TTC549 (cell line): Measurements from ENCODE around the gene CCNK.

ENCODE experiments used
- FAIRE-seq: peaks from 2 replicates; lab custom pipeline; 2012; peaks lifted over from hg19 to GRCh38; lab: Jason Lieb, UNC

CCNK gene

DNA sequence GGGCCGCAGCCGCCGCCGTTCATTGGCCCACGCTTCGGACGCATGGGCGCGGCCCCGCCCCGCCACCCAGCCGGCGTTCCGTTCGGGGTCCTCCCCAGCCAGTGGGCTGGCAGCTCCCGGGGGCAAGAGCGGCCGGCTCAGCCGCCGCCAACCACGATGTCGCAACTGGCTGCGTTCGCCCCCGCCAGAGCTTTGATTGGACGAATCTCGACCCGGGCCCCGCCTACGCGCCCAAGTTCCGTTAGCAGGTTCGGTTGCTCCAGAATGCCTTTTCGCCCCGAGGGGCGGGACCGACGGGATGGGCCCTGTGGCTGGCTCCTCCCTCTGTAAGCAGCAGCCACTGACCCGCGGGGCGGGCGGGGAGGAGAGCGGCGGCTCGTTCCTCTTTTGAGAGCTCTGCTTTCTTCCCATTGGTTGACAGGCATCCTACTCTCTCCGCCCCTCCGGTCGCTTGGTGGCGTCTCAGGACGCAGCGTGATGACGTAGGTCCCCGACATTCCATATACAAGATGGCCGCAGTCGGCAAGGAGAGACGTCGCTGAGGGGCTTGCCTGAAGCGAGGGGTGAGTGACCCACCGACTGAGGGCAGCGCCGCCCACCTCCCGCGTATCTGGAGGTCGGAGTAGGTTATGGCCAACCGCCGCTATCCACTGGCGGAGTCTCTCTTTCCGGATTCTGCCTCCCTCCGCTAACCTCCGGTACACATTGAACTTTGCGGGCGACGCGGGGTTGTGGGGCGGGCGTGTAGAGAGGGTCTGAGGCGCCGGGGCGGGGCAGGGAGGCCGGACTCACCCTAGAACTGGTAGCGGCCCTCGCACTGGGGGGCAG lies at the start of gene CCNK:
Gene CCNK (plus strand): TSS at position 493 of the 828 bp plus-strand sequence. CDS start 11,269 bp downstream, outside the sequence.
- FAIRE-seq, result peak; percentile 97

DNA sequence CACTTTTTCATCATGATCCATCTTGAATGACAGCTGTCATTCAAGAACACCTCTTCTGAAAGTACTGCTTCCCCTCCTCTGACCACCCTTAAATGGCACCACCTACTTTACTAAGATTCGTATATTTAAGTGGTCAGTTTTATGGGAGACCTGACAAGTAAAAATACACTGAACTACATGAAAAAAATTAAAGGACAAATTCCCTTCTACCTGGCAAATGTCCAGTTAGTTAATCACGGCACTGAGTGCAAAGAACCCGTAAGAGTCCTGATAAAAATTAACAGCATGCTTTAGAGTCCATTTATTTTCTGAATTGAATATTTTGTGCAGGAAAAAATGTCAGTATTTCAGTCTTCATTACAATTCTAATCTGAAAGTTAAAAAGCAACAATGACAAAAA lies 49.2 kb upstream of the CCNK start:
- FAIRE-seq, result no peak

GRCh38 chr14:99432485-99432884 lies 48.7 kb upstream of the CCNK start:
- FAIRE-seq, result no peak

DNA sequence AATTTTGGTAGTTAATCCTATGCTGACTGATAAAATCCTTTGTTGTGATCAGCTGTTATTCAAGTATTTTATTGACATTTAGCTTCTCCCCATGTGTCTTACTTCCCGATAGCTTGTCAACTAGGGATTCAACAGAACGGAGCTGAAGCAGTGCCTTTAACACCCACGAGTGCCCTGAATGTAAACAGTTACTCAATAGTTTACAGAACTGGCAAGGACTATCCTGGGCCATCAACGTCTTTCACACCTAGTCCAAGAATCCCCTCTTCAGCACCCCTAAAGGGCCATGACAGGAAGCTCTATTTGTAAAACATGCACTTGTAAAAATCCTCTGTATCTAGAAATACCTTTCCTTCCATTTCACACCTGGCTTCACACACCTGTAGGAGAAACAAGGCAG lies 45.9 kb upstream of the CCNK start:
- no peak for FAIRE-seq

GRCh38 chr14:99436247-99437180 lies 44.7 kb upstream of the CCNK start:
- FAIRE-seq, result no peak

GRCh38 chr14:99437706-99438105 lies 43.5 kb upstream of the CCNK start:
- FAIRE-seq, result no peak

GRCh38 chr14:99440278-99440677 lies 40.9 kb upstream of the CCNK start:
- no peak for FAIRE-seq

GRCh38 chr14:99441157-99441870 lies 39.9 kb upstream of the CCNK start:
- no peak for FAIRE-seq

DNA sequence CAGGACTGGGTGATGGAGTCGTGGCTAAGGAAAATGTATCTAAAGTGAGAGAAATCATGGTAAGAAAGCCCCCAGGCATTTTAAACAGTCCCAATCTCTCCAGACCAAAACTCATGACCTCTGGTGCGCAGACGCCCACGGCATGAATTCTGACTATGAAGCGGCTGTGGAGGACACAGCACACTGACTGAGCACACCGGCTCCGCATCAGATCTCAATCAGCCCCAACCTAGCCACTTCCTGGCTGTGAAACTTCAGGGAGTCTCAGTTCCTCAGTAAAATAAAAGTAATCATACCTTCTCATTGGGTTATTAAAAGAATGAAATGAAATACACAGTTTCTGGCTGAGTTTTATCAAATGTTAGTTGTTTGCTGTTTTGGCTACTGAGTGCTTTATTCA lies 39.3 kb upstream of the CCNK start:
- FAIRE-seq, result no peak

DNA sequence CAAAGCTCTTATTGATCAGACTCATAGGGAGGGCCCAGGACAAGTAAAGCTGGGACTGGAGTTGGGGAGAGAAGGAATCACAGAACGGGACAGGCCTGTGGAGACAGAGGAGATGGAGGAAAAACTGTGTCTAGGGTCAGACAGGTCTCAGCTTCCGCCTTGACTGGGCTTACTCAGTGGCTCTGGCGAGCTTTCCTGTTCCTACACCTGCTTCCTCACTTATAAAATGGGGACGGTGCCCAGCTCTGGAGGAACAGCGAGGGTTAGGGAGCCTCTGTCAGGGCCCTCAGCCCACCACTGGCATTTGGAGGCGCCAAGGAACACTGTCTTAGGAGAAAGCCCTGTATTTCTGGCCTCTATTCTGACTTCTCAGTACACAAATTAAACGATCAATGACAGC lies 35.3 kb upstream of the CCNK start:
- no peak for FAIRE-seq

DNA sequence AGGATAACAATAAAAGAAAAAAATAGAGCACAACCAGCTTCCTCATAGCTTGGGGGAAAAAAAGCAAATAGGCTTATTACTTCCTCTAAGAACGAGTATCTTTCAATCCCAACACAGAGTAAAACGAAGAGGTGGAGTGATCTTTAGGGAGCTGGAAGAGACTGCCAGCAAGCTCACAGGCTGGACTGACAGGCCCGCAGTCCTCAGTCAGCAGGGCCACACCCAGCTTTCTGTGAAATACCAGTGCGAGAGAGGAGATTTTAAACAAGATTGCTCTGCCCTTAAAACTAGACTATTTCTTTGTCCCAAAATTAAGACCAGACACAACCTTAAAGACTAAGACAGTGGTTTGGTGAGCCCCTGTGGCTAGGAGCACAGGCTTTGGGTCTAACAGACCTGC lies 33.5 kb upstream of the CCNK start:
- FAIRE-seq, result no peak

DNA sequence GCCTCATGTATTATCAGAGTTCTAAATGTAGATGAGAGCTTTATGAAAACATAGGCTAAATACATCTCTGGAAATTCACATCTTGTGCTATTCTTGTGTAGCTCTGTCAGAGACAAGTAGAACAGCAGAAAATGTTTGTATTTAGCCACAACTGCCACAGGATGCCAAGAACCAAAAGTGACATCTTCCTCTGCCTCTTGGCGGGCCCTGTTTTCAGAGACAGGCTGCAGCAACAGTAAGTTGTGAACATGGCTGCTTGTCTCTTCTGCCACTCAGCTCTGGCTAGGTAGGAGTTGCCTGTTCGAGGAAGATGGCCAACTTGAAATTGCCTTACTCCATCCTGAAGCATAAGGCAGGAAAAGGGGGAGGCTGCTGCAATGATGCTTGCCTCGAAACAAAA lies 30.9 kb upstream of the CCNK start:
- no peak for FAIRE-seq

GRCh38 chr14:99451234-99451633 lies 30.0 kb upstream of the CCNK start:
- FAIRE-seq, result no peak

DNA sequence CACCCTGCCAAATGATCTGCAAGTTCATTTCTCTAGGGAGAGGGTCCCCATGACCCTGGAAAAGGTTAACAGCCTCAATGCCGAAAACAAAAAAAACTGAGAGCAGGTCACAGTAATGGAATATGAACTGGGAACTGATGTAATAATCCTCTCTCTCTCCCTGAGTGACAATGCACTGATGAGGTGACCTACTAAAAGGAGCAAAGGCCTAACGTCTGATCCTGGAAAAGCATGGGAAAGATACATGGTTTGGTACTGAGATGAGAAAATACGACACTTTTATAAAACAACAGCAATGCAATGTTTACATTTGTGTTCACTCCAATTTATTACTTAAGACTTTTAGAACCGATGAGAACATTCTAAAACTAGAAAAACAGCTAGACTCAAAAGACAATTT lies 28.2 kb upstream of the CCNK start:
- FAIRE-seq, result no peak

- no peak for FAIRE-seq
Observed at GRCh38 chr14:99454246-99454645, 27.0 kb upstream of the CCNK start.

DNA sequence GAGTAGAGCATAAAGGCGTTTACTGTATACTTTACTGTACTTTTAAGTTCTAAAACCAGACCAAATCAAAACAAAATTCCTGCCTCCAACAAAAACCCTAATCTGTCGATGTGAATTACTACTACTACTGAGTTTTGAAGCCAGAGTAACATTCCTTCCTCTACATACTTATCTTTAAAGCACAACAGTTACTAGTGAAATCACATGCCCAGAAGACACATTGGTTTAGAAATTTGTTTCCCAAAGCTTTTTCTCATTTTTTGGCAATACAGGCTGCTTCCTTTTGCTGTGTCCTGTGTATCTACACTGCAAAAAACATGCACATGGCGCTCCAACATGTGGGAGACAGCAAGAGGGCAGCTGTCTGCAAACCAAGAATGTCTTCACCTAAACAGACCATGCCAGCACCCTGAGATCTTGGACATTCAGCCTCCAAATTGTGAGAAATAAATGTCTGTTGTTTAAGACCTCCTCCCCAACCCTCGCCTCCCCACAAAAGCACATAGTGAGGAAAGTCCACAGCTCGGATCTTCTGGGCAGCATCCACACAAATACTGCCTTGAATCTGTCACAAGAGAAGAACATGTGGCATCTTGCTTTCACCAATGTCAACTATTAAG lies 21.6 kb upstream of the CCNK start:
- no peak for FAIRE-seq

DNA sequence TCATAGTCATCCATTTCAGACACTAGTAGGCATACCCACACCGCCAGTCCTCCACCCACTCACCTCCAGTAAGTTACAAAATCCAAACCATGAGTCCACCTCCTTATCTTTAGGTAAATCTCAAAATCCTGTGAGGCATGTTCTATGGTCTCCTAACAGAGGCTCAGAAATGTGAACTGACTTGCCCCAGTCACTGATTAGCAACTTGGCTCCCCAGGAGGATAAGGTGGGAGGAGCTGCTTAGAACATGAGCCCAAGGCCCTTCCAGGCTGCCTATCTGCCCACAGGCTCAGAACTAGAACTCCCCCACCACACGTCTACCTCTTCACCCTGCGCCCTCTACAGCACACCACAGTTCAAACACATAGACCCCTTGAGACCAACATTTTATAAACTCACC lies 20.4 kb upstream of the CCNK start:
- no peak for FAIRE-seq

- no peak for FAIRE-seq
Observed at GRCh38 chr14:99461411-99462085, 19.7 kb upstream of the CCNK start.

- no peak for FAIRE-seq
Observed at GRCh38 chr14:99462210-99462609, 19.0 kb upstream of the CCNK start.

DNA sequence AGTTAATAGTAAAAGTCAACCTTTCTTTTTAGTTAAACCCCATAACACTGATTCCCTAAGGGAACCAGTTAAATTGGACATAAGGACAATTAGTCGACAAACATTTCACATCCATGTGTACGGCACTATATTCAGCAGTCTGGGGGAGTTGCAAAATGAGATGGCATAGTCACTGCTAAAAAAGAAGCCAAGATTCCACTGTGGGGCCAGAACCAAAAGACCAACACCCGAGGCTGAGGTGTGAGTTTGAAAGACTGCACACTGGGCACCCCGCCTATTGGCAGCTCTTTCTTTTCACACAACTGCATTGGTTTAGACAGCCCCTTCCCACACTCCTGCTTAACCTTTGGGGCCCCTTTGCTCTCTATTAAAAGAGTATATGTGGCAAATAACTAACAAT lies 17.2 kb upstream of the CCNK start:
- FAIRE-seq, result no peak

DNA sequence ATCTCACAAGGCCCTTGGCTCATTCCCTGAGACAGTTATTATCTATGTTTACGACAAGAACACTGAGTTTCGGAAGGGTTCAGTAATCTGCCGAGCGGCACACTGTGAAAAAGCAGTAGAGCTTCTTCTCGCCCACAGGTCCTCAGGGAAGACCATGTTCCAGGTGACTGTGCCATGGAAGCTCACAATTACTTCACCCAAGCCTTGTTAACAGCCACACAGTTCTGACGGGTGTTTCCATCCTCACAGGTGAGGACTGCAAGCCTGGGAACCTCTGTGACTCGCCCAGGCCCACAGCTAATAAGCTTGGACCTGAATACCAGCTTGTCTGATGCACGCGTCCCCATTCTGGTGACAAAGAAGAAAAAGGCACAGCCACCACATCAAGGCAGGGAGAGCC lies 15.9 kb upstream of the CCNK start:
- no peak for FAIRE-seq

DNA sequence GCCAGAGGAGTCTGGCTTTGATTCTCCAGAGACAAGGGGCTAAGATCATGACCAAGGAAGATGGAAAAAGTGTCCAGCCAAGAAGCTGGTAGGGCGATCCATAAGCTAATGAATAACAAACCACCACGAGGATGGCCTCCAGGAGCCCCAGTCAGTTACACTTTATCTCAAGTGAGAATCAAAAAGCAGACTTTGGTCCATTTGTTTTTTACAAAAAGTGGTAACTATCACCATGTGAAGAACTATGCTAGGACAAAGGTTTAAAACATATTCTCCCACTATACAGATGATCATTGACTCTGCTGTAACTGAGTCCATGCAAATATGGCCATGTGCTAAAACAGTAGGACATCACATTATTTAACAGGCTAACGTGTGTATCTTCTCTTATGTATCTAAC lies 14.5 kb upstream of the CCNK start:
- FAIRE-seq, result no peak
